HUES6 (cell line): Measurements from ENCODE around the gene ALG2.

Experiments used
- H3K27ac ChIP-seq: 2 replicates; pipeline ENCODE4 v1.7.0; 2013; ENCODE audit warnings: low read depth, mild to moderate bottlenecking, low read length, inconsistent platforms
- H3K27me3 ChIP-seq: 2 replicates; pipeline ENCODE4 v1.6.1; 2013; ENCODE audit warnings: low read length; ENCODE audit not compliant: control insufficient read depth, insufficient read depth
- H3K36me3 ChIP-seq: 2 replicates; pipeline ENCODE4 v1.6.1; 2013; ENCODE audit warnings: low read length; ENCODE audit not compliant: control insufficient read depth, insufficient read depth
- H3K4me1 ChIP-seq: 2 replicates; pipeline ENCODE4 v1.6.1; 2013; ENCODE audit warnings: low read length; ENCODE audit not compliant: control insufficient read depth, insufficient read depth
- H3K4me3 ChIP-seq: 2 replicates; pipeline ENCODE4 v1.5.1; 2013; ENCODE audit warnings: low read depth, low read length
- H3K9ac ChIP-seq: one replicate; pipeline ENCODE4 v1.6.1; 2013; ENCODE audit warnings: mild to moderate bottlenecking, low read length
- H3K9me3 ChIP-seq: 2 replicates; pipeline ENCODE4 v1.6.1; 2013; ENCODE audit warnings: low read depth, low read length; ENCODE audit not compliant: control insufficient read depth, insufficient read depth

ALG2 gene

DNA sequence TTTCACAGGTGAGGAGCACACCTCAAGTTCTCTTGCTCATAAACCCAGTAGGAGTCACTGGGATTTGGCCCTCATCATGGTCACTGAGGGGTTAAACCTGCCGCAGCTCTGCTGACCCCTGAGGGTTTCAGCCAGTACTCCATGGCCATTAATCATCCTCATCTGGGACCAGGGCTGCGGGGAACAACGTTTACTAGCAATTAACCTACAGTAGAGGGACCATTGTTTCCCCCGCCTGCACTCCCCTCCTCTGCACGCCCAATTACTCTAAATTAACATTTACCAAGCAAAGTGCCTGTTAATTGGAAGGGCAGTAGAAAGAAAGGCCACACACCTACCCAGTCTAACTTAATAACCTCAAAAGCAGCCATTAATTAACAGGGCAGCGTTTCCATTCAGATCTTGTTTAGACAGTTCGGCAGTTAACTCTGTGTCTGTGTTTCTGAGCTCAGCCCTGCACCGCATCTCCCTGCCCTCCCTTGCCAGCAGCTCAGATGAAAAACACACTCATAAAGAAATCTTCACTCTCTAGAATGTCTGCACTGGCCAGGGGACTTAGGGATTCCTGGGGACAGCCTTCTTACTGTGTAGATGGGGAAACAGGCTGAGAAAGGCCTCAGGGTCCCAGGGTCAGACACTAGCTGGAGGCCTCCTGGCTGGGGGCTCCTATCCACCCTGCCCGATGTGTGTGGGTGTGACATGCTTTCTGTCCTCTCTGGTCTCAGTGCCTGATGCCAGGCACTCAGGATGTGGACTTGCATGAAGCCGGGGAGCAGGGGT lies 51.6 kb downstream of the ALG2 start:
- Histone ChIP-seq H3K27ac (no peak overlapping the region), H3K27me3 (peaks cover 6% of the 10 kb centered on the region; the same call in 1 of the 2 replicates), H3K9me3 (no peaks in the 10 kb centered on the region), H3K9ac (no peak overlapping the region), H3K4me1 (peaks cover 33% of the 10 kb centered on the region), H3K36me3 (no peaks in the 10 kb centered on the region), H3K4me3 (peak overlapping the region; percentile 19; the same call in 1 of the 2 replicates)

DNA sequence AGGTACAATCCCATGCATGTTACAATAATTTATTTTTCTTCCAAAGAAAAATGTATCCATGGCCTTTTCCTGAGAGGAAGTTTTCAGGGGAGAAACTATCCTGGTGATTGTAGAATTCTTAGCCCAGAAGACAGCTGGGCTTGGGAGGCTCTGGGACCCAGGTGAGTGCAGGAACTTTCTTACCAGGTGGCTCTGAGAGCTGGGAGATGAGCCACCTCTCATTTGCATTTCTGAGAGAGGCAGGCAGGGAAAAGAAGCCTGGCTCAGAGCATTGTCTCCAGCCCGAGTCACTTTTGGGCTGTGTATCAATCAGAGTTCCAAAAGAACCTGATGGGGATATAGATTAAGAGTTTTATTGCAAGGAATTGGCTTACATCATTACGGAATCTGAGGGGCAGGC lies 52.7 kb downstream of the ALG2 start:
- peaks cover 33% of the 10 kb centered on the region for H3K4me1 ChIP-seq
- peaks cover 6% of the 10 kb centered on the region; the same call in 1 of the 2 replicates for H3K27me3 ChIP-seq
- no peak overlapping the region for H3K4me3 ChIP-seq
- no peaks in the 10 kb centered on the region for H3K36me3 ChIP-seq
- no peaks in the 10 kb centered on the region for H3K9me3 ChIP-seq
- no peak overlapping the region for H3K27ac ChIP-seq
- no peak overlapping the region for H3K9ac ChIP-seq

DNA sequence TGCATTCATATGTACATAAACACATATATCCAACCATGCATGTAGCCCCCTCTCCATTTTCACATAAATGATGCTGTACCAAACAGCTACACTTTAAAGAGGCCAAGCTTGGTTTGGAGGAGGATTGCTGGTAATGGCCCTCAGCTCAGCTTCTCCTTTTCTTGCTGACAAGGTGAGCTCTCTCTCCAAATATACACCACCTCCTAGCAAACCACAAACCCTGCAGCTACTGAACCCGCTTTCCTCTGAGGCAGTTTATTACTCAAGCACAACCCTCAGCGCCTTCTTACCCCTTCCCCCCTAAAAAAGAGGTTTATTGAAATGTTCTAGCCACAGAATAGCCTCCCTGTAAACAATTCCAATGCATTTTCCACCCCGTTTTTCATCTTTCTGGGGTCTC lies 54.0 kb downstream of the ALG2 start:
- Histone ChIP-seq H3K4me1 (peaks cover 30% of the 10 kb centered on the region), H3K36me3 (no peaks in the 10 kb centered on the region), H3K27me3 (peaks cover 6% of the 10 kb centered on the region; the same call in 1 of the 2 replicates), H3K4me3 (no peak overlapping the region), H3K9me3 (no peaks in the 10 kb centered on the region), H3K9ac (no peak overlapping the region), H3K27ac (no peak overlapping the region)

DNA sequence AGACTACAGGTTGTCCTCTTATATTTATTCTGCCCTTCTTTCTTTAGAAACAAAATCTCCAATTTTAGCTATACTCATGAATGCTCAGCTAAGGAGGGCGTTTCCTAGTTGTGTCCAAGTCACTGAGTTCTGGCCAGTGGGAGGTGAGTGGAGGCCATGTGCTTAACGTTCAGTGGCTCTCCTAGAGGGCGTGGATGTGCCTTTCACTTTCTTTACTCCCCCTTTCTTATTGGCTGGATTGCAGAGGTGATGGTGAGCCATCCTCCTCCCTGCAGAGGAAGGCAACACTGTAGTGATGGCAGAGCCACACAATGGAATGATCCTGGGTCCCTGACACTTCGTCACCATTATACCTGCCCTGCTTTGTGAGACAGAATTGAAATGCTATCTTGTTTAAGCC lies 54.6 kb downstream of the ALG2 start:
- H3K36me3 ChIP-seq: no peaks in the 10 kb centered on the region
- peaks cover 6% of the 10 kb centered on the region; the same call in 1 of the 2 replicates for H3K27me3 ChIP-seq
- no peak overlapping the region for H3K9ac ChIP-seq
- H3K4me1 ChIP-seq: peaks cover 26% of the 10 kb centered on the region
- no peak overlapping the region for H3K27ac ChIP-seq
- no peaks in the 10 kb centered on the region for H3K9me3 ChIP-seq
- H3K4me3 ChIP-seq: no peak overlapping the region
